ENCODE results near the gene CNPPD1.

CNPPD1 gene

GRCh38 chr2:219178377-219179175 is 1.9 kb upstream of the CNPPD1 start:
- no peak for DNase-seq

- no peak for DNase-seq
These were observed 1.0 kb upstream of the CNPPD1 start, which contains the start of gene RETREG2 for GRCh38 chr2:219177552-219178376. Gene RETREG2, plus strand, starts transcription at chr2:219178275. Its CDS starts 78 bp downstream, at chr2:219178353.

GRCh38 chr2:219175928-219176817 is 552 bp downstream of the CNPPD1 start:
- DNase-seq = no peak

GRCh38 chr2:219175486-219175885 is 1.2 kb downstream of the CNPPD1 start:
- no peak for DNase-seq

GRCh38 chr2:219174801-219175200 is 1.9 kb downstream of the CNPPD1 start:
- no peak for DNase-seq

DNA sequence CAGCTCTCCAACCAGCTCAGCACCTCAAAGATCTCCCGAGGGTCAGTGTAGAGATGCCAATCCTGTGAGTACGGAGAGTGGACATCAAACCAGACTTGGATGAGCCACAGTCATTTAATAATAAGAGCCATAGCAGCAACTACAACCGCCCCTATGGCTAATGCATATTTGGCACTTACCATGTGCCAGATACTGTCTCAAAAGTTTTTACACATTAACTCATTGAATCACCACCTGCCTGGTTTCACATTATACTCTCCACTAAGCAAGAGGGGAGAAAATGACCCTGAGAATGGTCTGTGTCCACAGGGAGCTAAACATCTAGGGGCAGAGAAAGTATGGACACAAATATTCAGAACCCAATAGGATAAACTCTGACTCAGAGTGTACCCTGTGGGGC is 2.6 kb downstream of the CNPPD1 start:
- no peak for DNase-seq

DNA sequence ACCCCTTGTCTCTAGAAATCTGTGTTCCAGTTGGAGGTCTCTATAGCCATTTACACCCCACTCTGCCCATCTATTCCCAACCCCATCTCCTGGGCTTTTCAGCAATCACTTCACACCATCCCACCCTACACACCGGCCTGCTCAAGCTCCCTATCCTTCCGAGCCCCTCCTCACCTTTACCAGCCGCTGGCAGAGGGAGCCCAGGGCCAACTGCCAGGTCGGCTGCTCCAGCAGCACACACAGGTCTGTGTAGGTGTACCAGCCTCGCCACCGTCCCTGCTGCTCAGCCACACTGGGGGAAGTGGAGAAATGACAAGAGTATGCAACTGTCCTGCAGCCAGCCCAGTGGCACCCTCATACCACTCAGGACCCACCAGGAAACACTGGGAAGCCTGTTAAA is 3.5 kb downstream of the CNPPD1 start:
- DNase-seq = no peak

- no peak for DNase-seq
These were observed 4.2 kb downstream of the CNPPD1 start for GRCh38 chr2:219172231-219173154.

- no peak for DNase-seq
These were observed 5.5 kb downstream of the CNPPD1 start for GRCh38 chr2:219171231-219171651.

DNA sequence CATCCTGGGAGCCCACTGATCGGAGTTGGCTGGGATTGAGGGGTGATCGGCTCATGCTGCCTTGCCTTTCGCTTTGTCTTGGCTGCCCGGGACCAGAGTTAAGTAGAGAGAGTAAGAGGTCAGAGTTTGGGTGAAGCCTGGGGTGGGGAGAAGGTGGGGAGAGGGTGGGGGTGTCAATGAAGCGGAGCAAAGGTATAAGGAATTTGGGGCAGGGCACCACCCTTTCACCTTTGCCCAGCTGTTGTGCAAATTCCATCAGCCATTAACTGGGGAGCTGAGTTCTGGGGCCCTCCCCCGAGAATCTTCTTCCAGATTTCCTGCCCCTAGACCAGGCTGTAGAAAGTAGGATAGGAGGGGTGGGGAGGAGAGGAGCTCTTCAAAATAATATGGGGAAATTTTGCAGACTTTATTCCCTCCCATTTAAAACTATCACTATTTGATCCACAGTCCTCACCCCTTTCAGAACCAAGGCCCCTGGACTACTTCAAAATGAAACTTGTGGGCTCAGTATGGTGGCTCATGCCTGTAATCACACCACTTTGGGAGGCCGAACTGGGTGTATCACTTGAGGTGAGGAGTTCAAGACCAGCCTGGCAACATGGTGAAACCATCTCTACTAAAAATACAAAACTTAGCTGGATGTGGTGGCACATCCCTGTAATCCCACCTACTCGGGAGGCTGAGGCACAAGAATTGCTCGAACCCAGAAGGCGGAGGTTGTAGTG is 6.6 kb downstream of the CNPPD1 start, which contains the start of gene SLC23A3:
Gene SLC23A3, minus strand, starts transcription at position 100 of the 725 bp plus-strand sequence. Its CDS starts 45 bp downstream, at position 55.
- DNase-seq = no peak

- no peak for DNase-seq
These were observed 7.8 kb downstream of the CNPPD1 start for GRCh38 chr2:219168932-219169331.

- DNase-seq = no peak
These were observed 8.2 kb downstream of the CNPPD1 start for GRCh38 chr2:219168526-219168925.

- no peak for DNase-seq
These were observed 8.7 kb downstream of the CNPPD1 start for GRCh38 chr2:219167997-219168396.

DNA sequence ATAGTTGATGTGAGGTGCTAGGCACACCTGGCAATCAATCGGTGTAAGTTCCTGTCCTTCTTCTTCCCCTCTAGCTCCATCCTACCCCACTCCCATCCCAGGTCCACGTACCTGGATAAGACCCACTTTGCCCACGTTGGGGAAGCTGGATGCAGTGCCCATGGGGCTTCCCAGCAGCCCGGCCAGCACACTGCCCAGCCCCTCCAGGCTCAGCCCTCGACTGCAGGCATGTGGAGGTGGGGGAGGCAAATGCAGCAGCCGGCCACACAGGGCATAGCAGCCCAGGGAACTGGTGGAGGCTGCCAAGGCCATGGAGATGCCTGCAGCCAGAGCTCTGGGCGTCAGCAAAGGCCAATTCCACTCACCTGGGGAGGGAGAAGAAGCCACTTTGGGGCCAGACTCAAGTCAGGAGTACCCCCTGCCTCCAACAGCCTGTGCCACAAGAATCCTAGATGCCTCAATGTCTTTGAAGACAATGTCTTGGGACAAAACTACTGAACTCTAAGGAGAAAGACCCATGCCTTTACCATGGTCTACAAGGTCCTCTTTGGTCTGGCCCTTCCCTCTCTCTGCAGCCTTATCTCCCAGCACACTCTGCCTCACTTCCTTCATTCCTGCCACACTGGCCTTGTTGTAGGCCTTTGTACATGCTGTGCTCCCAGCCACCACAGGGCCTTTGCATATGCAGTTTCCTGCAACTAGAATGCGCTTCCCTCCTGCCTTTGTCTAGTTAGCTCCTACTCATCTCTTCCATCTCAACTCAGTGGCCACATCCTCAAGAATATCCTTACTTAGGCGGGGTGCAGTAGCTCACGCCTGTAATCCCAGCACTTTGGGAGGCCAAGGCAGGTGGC is 11.4 kb downstream of the CNPPD1 start:
- no peak for DNase-seq

- no peak for DNase-seq
These were observed 13.6 kb downstream of the CNPPD1 start for GRCh38 chr2:219163156-219163555.

DNA sequence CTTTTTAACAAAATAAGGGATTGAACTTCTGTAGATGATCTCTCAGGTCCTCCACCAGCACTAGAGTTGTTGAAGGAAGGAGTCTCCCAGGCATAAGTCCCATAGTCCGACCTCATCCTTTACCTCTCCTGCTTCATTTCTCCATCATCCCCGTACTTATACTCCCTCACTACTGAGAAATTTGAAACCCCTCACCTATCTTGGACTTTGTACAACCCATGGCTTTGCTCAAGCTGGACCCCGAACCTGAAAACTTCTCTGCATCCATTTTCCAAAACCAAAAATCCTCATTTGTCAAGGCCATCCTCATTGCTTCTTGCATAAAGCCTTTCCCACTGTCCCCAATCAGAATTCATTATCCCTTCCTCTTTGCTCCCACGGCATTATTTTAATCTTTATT is 15.6 kb downstream of the CNPPD1 start:
- DNase-seq = no peak

DNA sequence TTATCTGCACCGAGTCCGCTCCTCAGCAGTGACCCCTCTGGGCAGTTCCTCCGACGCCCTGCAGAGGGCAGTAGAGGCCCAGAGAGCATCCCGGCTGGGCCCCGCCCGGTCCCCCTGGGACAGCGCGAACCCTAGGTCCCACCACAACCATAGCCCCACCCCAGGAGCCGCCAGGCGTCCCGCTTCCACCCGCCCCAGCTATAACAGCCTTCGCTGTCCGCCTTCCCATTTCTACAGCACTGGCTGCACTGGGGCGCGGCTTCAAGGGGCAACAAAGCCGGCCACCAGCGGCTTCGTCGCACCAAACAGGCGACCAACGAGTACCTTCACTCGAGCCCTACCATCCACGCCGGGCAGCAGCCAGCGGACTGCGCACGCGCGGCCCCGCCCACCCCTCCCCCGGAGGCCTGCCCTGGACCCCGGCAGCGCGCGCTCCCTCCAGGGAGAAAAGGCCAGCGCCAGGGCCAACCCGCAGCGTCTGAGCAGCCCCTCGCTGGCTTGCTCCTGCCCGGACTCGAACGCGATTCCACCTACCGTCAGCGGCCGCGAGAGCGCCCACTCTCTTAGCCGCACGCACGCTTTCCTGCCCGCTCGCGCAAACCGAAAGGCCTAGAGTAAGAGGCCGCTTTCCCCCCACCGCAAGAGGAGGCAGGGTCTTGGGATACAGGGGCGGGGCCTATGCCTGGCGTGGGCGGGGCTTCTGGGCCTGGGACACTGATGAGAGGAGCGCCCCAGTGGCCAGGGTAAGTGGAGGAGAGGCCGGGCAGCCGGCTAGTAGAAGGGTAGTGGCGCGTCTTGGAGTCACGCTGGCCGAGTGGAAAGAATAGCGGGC is 16.3 kb downstream of the CNPPD1 start, which contains the start of gene NHEJ1:
Gene NHEJ1, minus strand, starts transcription at position 630 of the 832 bp plus-strand sequence. CDS start 2,453 bp downstream, outside the sequence.
- peak; percentile 86 for DNase-seq

- no peak for DNase-seq
These were observed 16.9 kb downstream of the CNPPD1 start for GRCh38 chr2:219159771-219160185.

DNA sequence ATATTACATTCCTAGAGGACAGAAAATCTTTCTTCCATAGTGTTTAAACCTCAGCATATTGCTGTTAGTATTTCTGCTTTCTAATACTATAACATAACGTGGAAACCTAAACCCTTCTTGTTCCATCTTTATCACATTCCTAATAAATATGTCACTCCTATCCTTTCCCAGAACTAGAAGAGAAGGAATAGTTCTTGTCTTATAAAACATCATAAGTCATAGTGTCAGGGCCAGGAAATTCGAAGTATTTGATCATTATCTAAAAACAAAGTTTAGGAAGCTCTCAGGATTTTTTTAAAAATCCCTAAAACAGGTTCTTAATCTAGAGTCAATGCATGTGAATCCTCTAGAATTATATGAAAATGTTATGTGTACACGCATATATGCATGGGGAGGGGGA is 18.1 kb downstream of the CNPPD1 start:
- no peak for DNase-seq
